ENCODE results near the gene IFNA17. TPM values are rescaled to one million over a fixed set of nuclear protein-coding genes. Genes with fewer than 3 reads are reported as not detected.
A peak's percentile ranks its signal among the peaks of the same experiment; 100 is the strongest.
"Not testable (repeated sequence)": the region's sequence is repeated elsewhere in the genome, so short reads cannot be mapped to it uniquely, and the experiment has no call there.

The IFNA17 gene
- total and polyA plus RNA-seq, 4 donors = not detected

- no peaks in the 10 kb centered on the region for H3K36me3 ChIP-seq (ENCODE audit: control insufficient read depth in 4 of 4, insufficient read depth in 4 of 4, low read length in 4 of 4)
- H3K9ac ChIP-seq (ENCODE audit: insufficient read depth in 1 of 2, low read length in 2 of 2) = no peak overlapping the region
- no peak for DNase-seq
- ATAC-seq (ENCODE audit: insufficient read depth, low FRiP score) = no peak
- no peaks in the 10 kb centered on the region for H3K4me1 ChIP-seq (ENCODE audit: control insufficient read depth in 5 of 5, insufficient read depth in 5 of 5, low read length in 5 of 5)
- TF ChIP-seq CTCF (IDR thresholded peaks at IDR 0.05; ENCODE audit: control extremely low read depth, extremely low read depth) = no peak
- 85 to 86% methylated on average over 4 of the region's 4 CpGs for WGBS, 2 donors
- no peak overlapping the region for H3K27ac ChIP-seq (ENCODE audit: low read depth in 1 of 2, low read length in 1 of 2)
- no peaks in the 10 kb centered on the region for H3K27me3 ChIP-seq (ENCODE audit: control insufficient read depth in 3 of 3, insufficient read depth in 3 of 3, low read length in 2 of 3)
- H3K4me3 ChIP-seq = no peak overlapping the region
- no peaks in the 10 kb centered on the region for H3K9me3 ChIP-seq (ENCODE audit: control insufficient read depth in 4 of 4, insufficient read depth in 3 of 4, low read length in 3 of 4)
Observed at GRCh38 chr9:21234153-21234687, 6.2 kb upstream of the IFNA17 start.

- no peaks in the 10 kb centered on the region for H3K36me3 ChIP-seq (ENCODE audit: control insufficient read depth in 4 of 4, insufficient read depth in 4 of 4, low read length in 4 of 4)
- H3K9ac ChIP-seq (ENCODE audit: insufficient read depth in 1 of 2, low read length in 2 of 2) = no peak overlapping the region
- DNase-seq (no peak), ATAC-seq (ENCODE audit: insufficient read depth, low FRiP score) (no peak)
- no peak overlapping the region for H3K27ac ChIP-seq (ENCODE audit: low read depth in 1 of 2, low read length in 1 of 2)
- WGBS, 2 donors = 95% methylated on average over 2 of the region's 2 CpGs
- H3K9me3 ChIP-seq (ENCODE audit: control insufficient read depth in 4 of 4, insufficient read depth in 3 of 4, low read length in 3 of 4) = no peaks in the 10 kb centered on the region
- no peaks in the 10 kb centered on the region for H3K4me1 ChIP-seq (ENCODE audit: control insufficient read depth in 5 of 5, insufficient read depth in 5 of 5, low read length in 5 of 5)
- H3K27me3 ChIP-seq (ENCODE audit: control insufficient read depth in 3 of 3, insufficient read depth in 3 of 3, low read length in 2 of 3) = no peaks in the 10 kb centered on the region
- no peak overlapping the region for H3K4me3 ChIP-seq
- TF ChIP-seq CTCF (IDR thresholded peaks at IDR 0.05; ENCODE audit: control extremely low read depth, extremely low read depth) = no peak
Observed at GRCh38 chr9:21233258-21233657, 5.2 kb upstream of the IFNA17 start.

- not testable (repeated sequence) for H3K9ac ChIP-seq (ENCODE audit: insufficient read depth in 1 of 2, low read length in 2 of 2); H3K36me3 ChIP-seq (ENCODE audit: control insufficient read depth in 4 of 4, insufficient read depth in 4 of 4, low read length in 4 of 4); DNase-seq; H3K27ac ChIP-seq (ENCODE audit: low read depth in 1 of 2, low read length in 1 of 2); ATAC-seq (ENCODE audit: insufficient read depth, low FRiP score); H3K27me3 ChIP-seq (ENCODE audit: control insufficient read depth in 3 of 3, insufficient read depth in 3 of 3, low read length in 2 of 3); H3K4me1 ChIP-seq (ENCODE audit: control insufficient read depth in 5 of 5, insufficient read depth in 5 of 5, low read length in 5 of 5); H3K9me3 ChIP-seq (ENCODE audit: control insufficient read depth in 4 of 4, insufficient read depth in 3 of 4, low read length in 3 of 4); H3K4me3 ChIP-seq
- WGBS, 2 donors = 83 to 93% methylated on average over 1 of the region's 1 CpG
Observed at GRCh38 chr9:21217211-21217610, 10.8 kb downstream of the IFNA17 start, which contains the start of gene IFNA16. Gene IFNA16, minus strand, starts transcription at chr9:21217311. Its CDS starts 6 bp downstream, at chr9:21217305.

GRCh38 chr9:21213411-21214326 is 14.4 kb downstream of the IFNA17 start:
- not testable (repeated sequence) for ATAC-seq (ENCODE audit: insufficient read depth, low FRiP score); H3K27me3 ChIP-seq (ENCODE audit: control insufficient read depth in 3 of 3, insufficient read depth in 3 of 3, low read length in 2 of 3)
- 33 to 47% methylated on average over 5 of the region's 5 CpGs for WGBS, 2 donors

GRCh38 chr9:21212160-21212559 is 15.9 kb downstream of the IFNA17 start:
- not testable (repeated sequence) for H3K36me3 ChIP-seq (ENCODE audit: control insufficient read depth in 4 of 4, insufficient read depth in 4 of 4, low read length in 4 of 4); H3K4me3 ChIP-seq; H3K9ac ChIP-seq (ENCODE audit: insufficient read depth in 1 of 2, low read length in 2 of 2); H3K4me1 ChIP-seq (ENCODE audit: control insufficient read depth in 5 of 5, insufficient read depth in 5 of 5, low read length in 5 of 5); H3K27me3 ChIP-seq (ENCODE audit: control insufficient read depth in 3 of 3, insufficient read depth in 3 of 3, low read length in 2 of 3); H3K27ac ChIP-seq (ENCODE audit: low read depth in 1 of 2, low read length in 1 of 2); DNase-seq; H3K9me3 ChIP-seq (ENCODE audit: control insufficient read depth in 4 of 4, insufficient read depth in 3 of 4, low read length in 3 of 4); ATAC-seq (ENCODE audit: insufficient read depth, low FRiP score)
- WGBS, 2 donors = 71 to 76% methylated on average over 2 of the region's 2 CpGs

More at GRCh38 chr9:21213411-21214326, 14.4 kb downstream of the IFNA17 start:
- DNase-seq = peak in 1 of 3 donors; percentile 1
- H3K27ac ChIP-seq (ENCODE audit: low read depth in 1 of 2, low read length in 1 of 2); H3K4me3 ChIP-seq; H3K36me3 ChIP-seq (ENCODE audit: control insufficient read depth in 4 of 4, insufficient read depth in 4 of 4, low read length in 4 of 4); H3K4me1 ChIP-seq (ENCODE audit: control insufficient read depth in 5 of 5, insufficient read depth in 5 of 5, low read length in 5 of 5); H3K9ac ChIP-seq (ENCODE audit: insufficient read depth in 1 of 2, low read length in 2 of 2); H3K9me3 ChIP-seq (ENCODE audit: control insufficient read depth in 4 of 4, insufficient read depth in 3 of 4, low read length in 3 of 4): not testable (repeated sequence)

- ATAC-seq (ENCODE audit: insufficient read depth, low FRiP score); H3K4me3 ChIP-seq; H3K4me1 ChIP-seq (ENCODE audit: control insufficient read depth in 5 of 5, insufficient read depth in 5 of 5, low read length in 5 of 5); H3K9ac ChIP-seq (ENCODE audit: insufficient read depth in 1 of 2, low read length in 2 of 2); H3K27me3 ChIP-seq (ENCODE audit: control insufficient read depth in 3 of 3, insufficient read depth in 3 of 3, low read length in 2 of 3); H3K9me3 ChIP-seq (ENCODE audit: control insufficient read depth in 4 of 4, insufficient read depth in 3 of 4, low read length in 3 of 4); H3K36me3 ChIP-seq (ENCODE audit: control insufficient read depth in 4 of 4, insufficient read depth in 4 of 4, low read length in 4 of 4); H3K27ac ChIP-seq (ENCODE audit: low read depth in 1 of 2, low read length in 1 of 2); DNase-seq: not testable (repeated sequence)
- WGBS, 2 donors = 87 to 92% methylated on average over 2 of the region's 2 CpGs
Observed at GRCh38 chr9:21210782-21211181, 17.2 kb downstream of the IFNA17 start.

Data from lung (tissue), 12 donors.